DND-41 (cell line): Measurements from ENCODE around the gene EPS8L2.

Experiments
- ATAC-seq: fragments of 200-7000 bp; cut with Tn5 transposase; 3 replicates; pipeline ENCODE4 v1.9.1; 2021; ENCODE audit warnings: low read depth; ENCODE audit not compliant: insufficient read depth
- DNase-seq: peaks from one replicate; pipeline ENCODE4 v3.0.0-alpha.2; 2020
- H2AFZ ChIP-seq: 2 replicates; pipeline ENCODE4 v1.6.0; 2012; ENCODE audit warnings: low read depth, low read length
- H3K27ac ChIP-seq: 2 replicates; pipeline ENCODE4 v1.5.1; 2012; ENCODE audit warnings: low read length, inconsistent platforms
- H3K27me3 ChIP-seq: fragments of 200-600 bp; sonication (generic); 2 replicates; pipeline ENCODE4 v1.6.0; 2012; ENCODE audit warnings: low read length, mild to moderate bottlenecking, inconsistent platforms; ENCODE audit not compliant: insufficient read depth, poor library complexity
- H3K36me3 ChIP-seq: 2 replicates; pipeline ENCODE4 v1.5.1; 2012; ENCODE audit warnings: low read length, inconsistent platforms; ENCODE audit not compliant: insufficient read depth
- H3K4me1 ChIP-seq: 2 replicates; pipeline ENCODE4 v1.5.1; 2012; ENCODE audit warnings: mild to moderate bottlenecking, low read length; ENCODE audit not compliant: insufficient read depth
- H3K4me2 ChIP-seq: 2 replicates; pipeline ENCODE4 v1.6.0; 2012; ENCODE audit warnings: mild to moderate bottlenecking, moderate library complexity, low read length, inconsistent platforms; ENCODE audit not compliant: insufficient read depth
- H3K4me3 ChIP-seq, 2 experiments: fragments of 200-600 bp in 1 of 2; shearing (Covaris generic) in 1 of 2; 2 replicates each; pipeline ENCODE4 v1.5.1; 2012 to 2016; ENCODE audit warnings: inconsistent platforms in 2 of 2, low read length in 2 of 2, mild to moderate bottlenecking in 2 of 2, low read depth in 1 of 2, moderate library complexity in 1 of 2
- H3K79me2 ChIP-seq: 2 replicates; pipeline ENCODE4 v1.6.0; 2012; ENCODE audit warnings: low read length, inconsistent platforms; ENCODE audit not compliant: insufficient read depth
- H3K9ac ChIP-seq: 2 replicates; pipeline ENCODE4 v1.6.0; 2012; ENCODE audit warnings: low read depth, mild to moderate bottlenecking, inconsistent platforms, low read length, moderate library complexity
- H3K9me3 ChIP-seq: 2 replicates; pipeline ENCODE4 v1.5.1; 2012; ENCODE audit warnings: low read length, moderate library complexity, mild to moderate bottlenecking, inconsistent platforms; ENCODE audit not compliant: insufficient read depth, severe bottlenecking
- H4K20me1 ChIP-seq: 2 replicates; pipeline ENCODE4 v1.6.0; 2012; ENCODE audit warnings: low read length; ENCODE audit not compliant: insufficient read depth
- CTCF ChIP-seq: IDR thresholded peaks from 2 replicates; pipeline ENCODE4 v1.5.1; 2012; ENCODE audit warnings: borderline replicate concordance, low read length, moderate library complexity, mild to moderate bottlenecking; ENCODE audit not compliant: poor library complexity, severe bottlenecking; ENCODE audit errors: extremely low read depth
- EZH2 ChIP-seq: IDR thresholded peaks from 3 replicates; pipeline ENCODE4 v1.6.1; 2012; ENCODE audit warnings: borderline replicate concordance, low read depth, mild to moderate bottlenecking, moderate library complexity, low read length, inconsistent platforms; ENCODE audit not compliant: severe bottlenecking

The EPS8L2 gene

GRCh38 chr11:764322-765024 is 58.4 kb downstream of the EPS8L2 start:
- ATAC-seq (no peak), DNase-seq (no peak)
- peaks cover 80% of the 10 kb centered on the region for H3K36me3 ChIP-seq
- H3K27ac ChIP-seq, result no peak overlapping the region
- H4K20me1 ChIP-seq, result peaks cover 45% of the 10 kb centered on the region
- H3K27me3 ChIP-seq, result no peaks in the 10 kb centered on the region
- H3K9me3 ChIP-seq, result no peaks in the 10 kb centered on the region
- TF ChIP-seq EZH2 (no peak), CTCF (no peak)
- no peak overlapping the region for H3K4me2 ChIP-seq
- H3K79me2 ChIP-seq, result no peaks in the 10 kb centered on the region; the same call in 1 of the 2 replicates
- H2AFZ ChIP-seq, result no peak overlapping the region
- H3K4me1 ChIP-seq, result no peaks in the 10 kb centered on the region
- H3K9ac ChIP-seq, result no peak overlapping the region
- no peak overlapping the region for H3K4me3 ChIP-seq

GRCh38 chr11:765025-765801 is 59.2 kb downstream of the EPS8L2 start:
- peak; percentile 73 for DNase-seq
- H3K36me3 ChIP-seq, result peaks cover 78% of the 10 kb centered on the region
- no peaks in the 10 kb centered on the region for H3K27me3 ChIP-seq
- H4K20me1 ChIP-seq, result peaks cover 49% of the 10 kb centered on the region
- ATAC-seq, result peak; percentile 73
- H3K4me2 ChIP-seq, result no peak overlapping the region
- no peak overlapping the region for H3K4me3 ChIP-seq
- no peaks in the 10 kb centered on the region; the same call in 1 of the 2 replicates for H3K79me2 ChIP-seq
- H3K27ac ChIP-seq, result no peak overlapping the region
- H2AFZ ChIP-seq, result no peak overlapping the region
- TF ChIP-seq EZH2 (no peak), CTCF (peak; percentile 84)
- no peaks in the 10 kb centered on the region for H3K9me3 ChIP-seq
- H3K4me1 ChIP-seq, result no peaks in the 10 kb centered on the region
- no peak overlapping the region for H3K9ac ChIP-seq

- no peak for TF ChIP-seq EZH2
- no peak for TF ChIP-seq CTCF
Measured at GRCh38 chr11:765802-766091, 59.7 kb downstream of the EPS8L2 start.

More at GRCh38 chr11:765802-766091, 59.7 kb downstream of the EPS8L2 start:
- Histone ChIP-seq H4K20me1 (peaks cover 54% of the 10 kb centered on the region), H3K4me2 (no peak overlapping the region), H3K4me1 (no peaks in the 10 kb centered on the region), H3K27me3 (no peaks in the 10 kb centered on the region), H3K4me3 (no peak overlapping the region), H3K9ac (no peak overlapping the region), H3K36me3 (peaks cover 81% of the 10 kb centered on the region), H3K79me2 (peaks cover 4% of the 10 kb centered on the region), H2AFZ (no peak overlapping the region), H3K9me3 (no peaks in the 10 kb centered on the region), H3K27ac (no peak overlapping the region)
- DNase-seq (no peak), ATAC-seq (no peak)
